ENCODE results near the gene C4BPA. TPM values are rescaled to one million over a fixed set of nuclear protein-coding genes. Genes with fewer than 3 reads are reported as not detected.

C4BPA gene
- total and polyA plus RNA-seq, 9 of the 15 experiments (the other 6 are each of a cell fraction or from before 2014, with no cell fraction given): 0.04 to 0.22 (median 0.11) TPM; not detected in 3

- TF ChIP-seq CHAMP1 (IDR thresholded peaks at IDR 0.05) (peak; percentile 81), NELFE (IDR thresholded peaks at IDR 0.05; ENCODE audit: insufficient read depth, insufficient read length) (no peak)
These were observed 19.3 kb upstream of the C4BPA start (continued) for GRCh38 chr1:207084701-207085180.

GRCh38 chr1:207085887-207086286, 18.1 kb upstream of the C4BPA start:
- FAIRE-seq (no peak), ATAC-seq (no peak), DNase-seq (ENCODE audit: extremely low read depth in 1 of 4, low spot score in 3 of 4) (no peak)
- intact Hi-C loops (cut with micrococcal nuclease) (no loop called here), in situ Hi-C loops (cut with MboI) (loop anchor here (5.0 kb wide), 1 partner anchor 321 kb away; no protein-coding TSS in a partner anchor)
- no peaks in the 10 kb centered on the region for H3K27me3 ChIP-seq (ENCODE audit: control insufficient read depth in 2 of 2, insufficient read depth in 2 of 2, low read length in 2 of 2)
- H3K9me1 ChIP-seq (ENCODE audit: control insufficient read depth, insufficient read depth, low read length): no peaks in the 10 kb centered on the region
- no peaks in the 10 kb centered on the region for H3K79me2 ChIP-seq (ENCODE audit: control insufficient read depth, insufficient read depth, low read length)
- H2AFZ ChIP-seq (ENCODE audit: low read depth, low read length): no peak overlapping the region
- no peak overlapping the region for H3K4me3 ChIP-seq
- no peak overlapping the region for H3K4me2 ChIP-seq (ENCODE audit: insufficient read depth, low read length)
- ChIA-PET POLR2A (interaction anchor here (0.7 kb wide), 1 partner anchor 100 kb away, joined by 3 read pairs; no protein-coding TSS in a partner anchor), CTCF (ENCODE audit: low intra/inter-chr PET ratio) (interaction anchor here (1.4 to 3.2 kb wide), 2 partner anchors 319 to 415 kb away, joined by 5 to 22 read pairs; no protein-coding TSS in a partner anchor)
- no peak overlapping the region for H3K27ac ChIP-seq (ENCODE audit: extremely low read depth, low read depth, low read length)
- no peaks in the 10 kb centered on the region for H4K20me1 ChIP-seq (replicated peaks; ENCODE audit: control insufficient read depth, insufficient read depth, low read length)
- H3K9ac ChIP-seq (ENCODE audit: insufficient read depth in 1 of 2, low read depth in 2 of 2, low read length in 2 of 2): no peak overlapping the region
- H3K9me3 ChIP-seq (replicated peaks; ENCODE audit: control insufficient read depth, insufficient read depth, low read depth, low read length): no peaks in the 10 kb centered on the region
- WGBS (ENCODE audit: insufficient coverage, low coverage, missing lambda C conversion rate): 48% methylated on average over 3 of the region's 3 CpGs
- no peaks in the 10 kb centered on the region; the same call in 2 of the 3 replicates for H3K36me3 ChIP-seq (ENCODE audit: control insufficient read depth, insufficient read depth, low read length)
- peaks cover 0 to 13% of the 10 kb centered on the region in 2 experiments; a peak in 4 of 5 replicates for H3K4me1 ChIP-seq (replicated peaks in 1 of 2; ENCODE audit: control insufficient read depth in 2 of 2, insufficient read depth in 2 of 2, low read length in 2 of 2)
- no peak for TF ChIP-seq CC2D1A (IDR thresholded peaks at IDR 0.05)
- no peak for TF ChIP-seq THAP12 (CRISPR knock-in tag; IDR thresholded peaks at IDR 0.05)
- TF ChIP-seq NR3C1 (CRISPR knock-in tag; IDR thresholded peaks at IDR 0.05): no peak
- TF ChIP-seq ELF2 (CRISPR knock-in tag; IDR thresholded peaks at IDR 0.05): no peak
- no peak for TF ChIP-seq ARNT (IDR thresholded peaks at IDR 0.05)
- TF ChIP-seq HDAC2 (IDR thresholded peaks at IDR 0.05): no peak
- BruUV-seq (replicated peaks): no TSS peak

Measured in K562 (cell line).